PC-9 (cell line): ENCODE measurements around the gene TTYH1.

ENCODE experiments used
- EZH2 ChIP-seq: fragments of 200-600 bp; sonication (generic); IDR thresholded peaks from 2 replicates; pipeline ENCODE4 v1.8.0; 2017; ENCODE audit warnings: antibody characterized with exemption, low read depth
- TF ChIP-seq, protein P1 (sequence below): fragments of 200-600 bp; sonication (generic); conservative IDR thresholded peaks from 2 replicates; pipeline ENCODE4 v1.6.1; 2017; ENCODE audit warnings: mixed run types, antibody characterized with exemption, mild to moderate bottlenecking, moderate library complexity

DNA sequence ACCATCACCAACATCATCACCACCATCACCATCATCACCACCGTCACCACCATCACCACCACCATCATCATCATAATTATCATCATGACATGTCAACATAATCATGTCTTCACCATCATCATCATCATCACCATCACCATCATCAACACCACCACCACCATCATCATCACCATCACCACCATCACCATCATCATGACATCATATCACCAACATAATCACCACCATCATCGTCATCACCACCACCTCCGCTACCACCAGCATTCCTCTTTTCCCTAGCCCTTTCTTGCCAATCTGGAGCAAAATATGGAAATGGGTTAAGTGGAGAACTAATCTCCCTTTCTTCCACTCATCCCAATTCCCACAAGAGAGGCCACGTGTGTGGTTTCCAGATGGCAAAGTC, 1.1 kb upstream of the TTYH1 start:
- no peak for TF ChIP-seq EZH2
- TF ChIP-seq, protein P1, sequence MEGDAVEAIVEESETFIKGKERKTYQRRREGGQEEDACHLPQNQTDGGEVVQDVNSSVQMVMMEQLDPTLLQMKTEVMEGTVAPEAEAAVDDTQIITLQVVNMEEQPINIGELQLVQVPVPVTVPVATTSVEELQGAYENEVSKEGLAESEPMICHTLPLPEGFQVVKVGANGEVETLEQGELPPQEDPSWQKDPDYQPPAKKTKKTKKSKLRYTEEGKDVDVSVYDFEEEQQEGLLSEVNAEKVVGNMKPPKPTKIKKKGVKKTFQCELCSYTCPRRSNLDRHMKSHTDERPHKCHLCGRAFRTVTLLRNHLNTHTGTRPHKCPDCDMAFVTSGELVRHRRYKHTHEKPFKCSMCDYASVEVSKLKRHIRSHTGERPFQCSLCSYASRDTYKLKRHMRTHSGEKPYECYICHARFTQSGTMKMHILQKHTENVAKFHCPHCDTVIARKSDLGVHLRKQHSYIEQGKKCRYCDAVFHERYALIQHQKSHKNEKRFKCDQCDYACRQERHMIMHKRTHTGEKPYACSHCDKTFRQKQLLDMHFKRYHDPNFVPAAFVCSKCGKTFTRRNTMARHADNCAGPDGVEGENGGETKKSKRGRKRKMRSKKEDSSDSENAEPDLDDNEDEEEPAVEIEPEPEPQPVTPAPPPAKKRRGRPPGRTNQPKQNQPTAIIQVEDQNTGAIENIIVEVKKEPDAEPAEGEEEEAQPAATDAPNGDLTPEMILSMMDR = no peak
